A549 (cell line): ENCODE results near the gene MUC21. TPM values are rescaled to one million over a fixed set of nuclear protein-coding genes. Genes with fewer than 3 reads are reported as not detected.

Experiments
- ATAC-seq, 2 experiments: fragments of 200-7000 bp in 1 of 2; fragments of >200 bp in 1 of 2; cut with Nextera tagmentation in 1 of 2; cut with Tn5 transposase in 1 of 2; 3 replicates each; pipeline versions ENCODE4 v1.8.0 to v1.9.1; 2018 to 2020; ENCODE audit warnings: mild to moderate bottlenecking in 1 of 2, moderate library complexity in 1 of 2
- CTCF ChIA-PET: fragments of 300-600 bp; sonication (Branson Sonifier 250); formaldehyde crosslinking; extraction: SDS; loops from one replicate; lab custom pipeline; 2021; ENCODE audit warnings: antibody characterized with exemption, inconsistent platforms; lab: Yijun Ruan, JAX
- POLR2A ChIA-PET: fragments of 350-600 bp; formaldehyde crosslinking; extraction: SDS; loops from one replicate; lab custom pipeline; 2021; ENCODE audit warnings: antibody characterized with exemption, inconsistent platforms; lab: Yijun Ruan, JAX
- DNase-seq, 2 experiments: peaks; one replicate each; pipeline versions ENCODE4 v3.0.0 to v3.0.0-alpha.2; 2011 to 2016; ENCODE audit warnings: low read depth in 1 of 2, low spot score in 1 of 2
- FAIRE-seq: peaks from 2 replicates; lab custom pipeline; 2011; peaks lifted over from hg19 to GRCh38; lab: Jason Lieb, UNC
- H3K27ac ChIP-seq, 2 experiments: fragments of >200 bp; sonication (Bioruptor Twin); formaldehyde crosslinking; 3 replicates each; pipeline ENCODE4 v1.5.1; 2016 to 2017
- H3K4me1 ChIP-seq: fragments of >200 bp; sonication (Bioruptor Twin); formaldehyde crosslinking; 3 replicates; pipeline ENCODE4 v1.6.1; 2016
- H3K4me2 ChIP-seq: fragments of >200 bp; sonication (Bioruptor Twin); formaldehyde crosslinking; 3 replicates; pipeline ENCODE4 v1.6.1; 2016
- H3K4me3 ChIP-seq: fragments of >200 bp; sonication (Bioruptor Twin); formaldehyde crosslinking; 3 replicates; pipeline ENCODE4 v1.5.1; 2016
- H3K9me3 ChIP-seq: fragments of >200 bp; sonication (Bioruptor Twin); formaldehyde crosslinking; 3 replicates; pipeline ENCODE4 v1.6.1; 2016
- ATOH8 ChIP-seq: fragments of 250-450 bp; sonication (Bioruptor Pico); IDR thresholded peaks from 2 replicates; pipeline ENCODE4 v1.5.0; 2020; ENCODE audit warnings: low read depth, mild to moderate bottlenecking, moderate library complexity
- E2F6 ChIP-seq: IDR thresholded peaks from 2 replicates; pipeline ENCODE4 v1.6.1; 2012; ENCODE audit warnings: low read depth, borderline replicate concordance
- EP300 ChIP-seq, 2 experiments: fragments of >200 bp; sonication (Bioruptor Twin); formaldehyde crosslinking; IDR thresholded peaks; 2 replicates in 1 of 2; 3 replicates in 1 of 2; pipeline ENCODE4 v1.6.1; 2016 to 2017
- ESRRA ChIP-seq: fragments of 150-350 bp; IDR thresholded peaks from 2 replicates; pipeline ENCODE4 v1.6.1; 2014; ENCODE audit warnings: mild to moderate bottlenecking, low read length, borderline replicate concordance
- FOSB ChIP-seq: fragments of 250-450 bp; sonication (Bioruptor Pico); IDR thresholded peaks from 2 replicates; pipeline ENCODE4 v1.5.0; 2020; ENCODE audit warnings: mild to moderate bottlenecking, moderate library complexity
- HDAC2 ChIP-seq: fragments of 200-600 bp; sonication (generic); IDR thresholded peaks from 2 replicates; pipeline ENCODE4 v1.6.1; 2016
- HEYL ChIP-seq: fragments of 250-450 bp; sonication (Bioruptor Pico); IDR thresholded peaks from 2 replicates; pipeline ENCODE4 v1.8.0; 2021; ENCODE audit warnings: mild to moderate bottlenecking, moderate library complexity
- HOXB5 ChIP-seq: fragments of 250-450 bp; sonication (Bioruptor Pico); IDR thresholded peaks from 2 replicates; pipeline ENCODE4 v1.5.0; 2020; ENCODE audit warnings: mild to moderate bottlenecking, moderate library complexity
- NPAS2 ChIP-seq: fragments of 250-450 bp; sonication (Bioruptor Pico); IDR thresholded peaks from 2 replicates; pipeline ENCODE4 v1.8.0; 2022; ENCODE audit warnings: mild to moderate bottlenecking, moderate library complexity, borderline replicate concordance
- NR3C1 ChIP-seq: fragments of >200 bp; sonication (Bioruptor Twin); formaldehyde crosslinking; IDR thresholded peaks from 3 replicates; pipeline ENCODE4 v1.6.1; 2017
- RARB ChIP-seq: fragments of 250-450 bp; sonication (Bioruptor Pico); IDR thresholded peaks from 2 replicates; pipeline ENCODE4 v1.8.0; 2021; ENCODE audit warnings: mild to moderate bottlenecking, moderate library complexity
- RCOR1 ChIP-seq: fragments of 150-350 bp; IDR thresholded peaks from 2 replicates; pipeline ENCODE4 v1.6.1; 2014; ENCODE audit warnings: antibody characterized with exemption, low read length, low read depth
- TP53 ChIP-seq: fragments of 250-450 bp; sonication (Bioruptor Pico); IDR thresholded peaks from 2 replicates; pipeline ENCODE4 v1.5.0; 2021; ENCODE audit warnings: mild to moderate bottlenecking, moderate library complexity
- ZSCAN20 ChIP-seq: fragments of 250-450 bp; sonication (Bioruptor Pico); IDR thresholded peaks from 2 replicates; pipeline ENCODE4 v1.8.0; 2022; ENCODE audit warnings: mild to moderate bottlenecking, moderate library complexity
- WGBS: methylation state at CpG from one replicate; pipeline ENCODE4 v1.1.6; 2017; ENCODE audit errors: missing lambda C conversion rate; 5-methylcytosine and 5-hydroxymethylcytosine counted together
- polyA plus RNA-seq, 4 experiments: library from polyadenylated mRNA; depleted of rRNA in 3 of 4; stranded (reverse); fragments of >200 nt; fragmentation: RNase III in 1 of 4; extraction: RNeasy Plus Mini Kit Qiagen cat#74134 plus additional on column Dnase treatment in 1 of 4; gene quantifications; 2 replicates in 3 of 4; 3 replicates in 1 of 4; pipeline ENCODE4 v1.2.3, GENCODE V29; 2011 to 2017
- TF ChIP-seq, protein P1 (sequence below): fragments of 200-600 bp; sonication (generic); IDR thresholded peaks from 2 replicates; pipeline ENCODE4 v1.6.1; 2016; ENCODE audit warnings: antibody characterized with exemption, mild to moderate bottlenecking, moderate library complexity
- TF ChIP-seq, protein P2 (sequence below): fragments of 250-450 bp; sonication (Bioruptor Pico); IDR thresholded peaks from 2 replicates; pipeline ENCODE4 v1.5.0; 2021; ENCODE audit warnings: mild to moderate bottlenecking, moderate library complexity, borderline replicate concordance

Gene MUC21
- polyA plus RNA-seq, 2 of the 4 experiments (the other 2 are of a cell fraction): not detected

- ATAC-seq (no peak), FAIRE-seq (no peak), DNase-seq (no peak)
- H3K4me3 ChIP-seq: no peak overlapping the region
- H3K4me2 ChIP-seq: no peak overlapping the region
- ChIA-PET POLR2A (no interaction called here), CTCF (interaction anchor here (2.1 kb wide), 1 partner anchor 48 kb away, joined by 6 read pairs; no protein-coding TSS in a partner anchor)
- H3K27ac ChIP-seq: no peak overlapping the region
- TF ChIP-seq E2F6: no peak
- no peak for TF ChIP-seq EP300 (IDR thresholded peaks at IDR 0.05)
- TF ChIP-seq HOXB5 (CRISPR knock-in tag): no peak
- TF ChIP-seq, protein P1, sequence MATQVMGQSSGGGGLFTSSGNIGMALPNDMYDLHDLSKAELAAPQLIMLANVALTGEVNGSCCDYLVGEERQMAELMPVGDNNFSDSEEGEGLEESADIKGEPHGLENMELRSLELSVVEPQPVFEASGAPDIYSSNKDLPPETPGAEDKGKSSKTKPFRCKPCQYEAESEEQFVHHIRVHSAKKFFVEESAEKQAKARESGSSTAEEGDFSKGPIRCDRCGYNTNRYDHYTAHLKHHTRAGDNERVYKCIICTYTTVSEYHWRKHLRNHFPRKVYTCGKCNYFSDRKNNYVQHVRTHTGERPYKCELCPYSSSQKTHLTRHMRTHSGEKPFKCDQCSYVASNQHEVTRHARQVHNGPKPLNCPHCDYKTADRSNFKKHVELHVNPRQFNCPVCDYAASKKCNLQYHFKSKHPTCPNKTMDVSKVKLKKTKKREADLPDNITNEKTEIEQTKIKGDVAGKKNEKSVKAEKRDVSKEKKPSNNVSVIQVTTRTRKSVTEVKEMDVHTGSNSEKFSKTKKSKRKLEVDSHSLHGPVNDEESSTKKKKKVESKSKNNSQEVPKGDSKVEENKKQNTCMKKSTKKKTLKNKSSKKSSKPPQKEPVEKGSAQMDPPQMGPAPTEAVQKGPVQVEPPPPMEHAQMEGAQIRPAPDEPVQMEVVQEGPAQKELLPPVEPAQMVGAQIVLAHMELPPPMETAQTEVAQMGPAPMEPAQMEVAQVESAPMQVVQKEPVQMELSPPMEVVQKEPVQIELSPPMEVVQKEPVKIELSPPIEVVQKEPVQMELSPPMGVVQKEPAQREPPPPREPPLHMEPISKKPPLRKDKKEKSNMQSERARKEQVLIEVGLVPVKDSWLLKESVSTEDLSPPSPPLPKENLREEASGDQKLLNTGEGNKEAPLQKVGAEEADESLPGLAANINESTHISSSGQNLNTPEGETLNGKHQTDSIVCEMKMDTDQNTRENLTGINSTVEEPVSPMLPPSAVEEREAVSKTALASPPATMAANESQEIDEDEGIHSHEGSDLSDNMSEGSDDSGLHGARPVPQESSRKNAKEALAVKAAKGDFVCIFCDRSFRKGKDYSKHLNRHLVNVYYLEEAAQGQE: no peak
- TF ChIP-seq ZSCAN20 (CRISPR knock-in tag): no peak
- no peak for TF ChIP-seq FOSB (CRISPR knock-in tag)
- TF ChIP-seq RCOR1: no peak
- TF ChIP-seq RARB: no peak
- no peak for TF ChIP-seq TP53 (CRISPR knock-in tag)
- no peak for TF ChIP-seq ESRRA
- TF ChIP-seq HEYL (CRISPR knock-in tag): no peak
- TF ChIP-seq NR3C1: no peak
- TF ChIP-seq, protein P2, sequence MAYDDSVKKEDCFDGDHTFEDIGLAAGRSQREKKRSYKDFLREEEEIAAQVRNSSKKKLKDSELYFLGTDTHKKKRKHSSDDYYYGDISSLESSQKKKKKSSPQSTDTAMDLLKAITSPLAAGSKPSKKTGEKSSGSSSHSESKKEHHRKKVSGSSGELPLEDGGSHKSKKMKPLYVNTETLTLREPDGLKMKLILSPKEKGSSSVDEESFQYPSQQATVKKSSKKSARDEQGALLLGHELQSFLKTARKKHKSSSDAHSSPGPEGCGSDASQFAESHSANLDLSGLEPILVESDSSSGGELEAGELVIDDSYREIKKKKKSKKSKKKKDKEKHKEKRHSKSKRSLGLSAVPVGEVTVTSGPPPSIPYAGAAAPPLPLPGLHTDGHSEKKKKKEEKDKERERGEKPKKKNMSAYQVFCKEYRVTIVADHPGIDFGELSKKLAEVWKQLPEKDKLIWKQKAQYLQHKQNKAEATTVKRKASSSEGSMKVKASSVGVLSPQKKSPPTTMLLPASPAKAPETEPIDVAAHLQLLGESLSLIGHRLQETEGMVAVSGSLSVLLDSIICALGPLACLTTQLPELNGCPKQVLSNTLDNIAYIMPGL (CRISPR knock-in tag): no peak
- TF ChIP-seq ATOH8 (CRISPR knock-in tag): no peak
- H3K4me1 ChIP-seq: no peaks in the 10 kb centered on the region
- H3K9me3 ChIP-seq: no peaks in the 10 kb centered on the region
- WGBS: 70% methylated on average over 8 of the region's 8 CpGs
These were observed 7.0 kb downstream of the MUC21 start for GRCh38 chr6:30990422-30991086.

GRCh38 chr6:30991891-30992290 lies 8.4 kb downstream of the MUC21 start:
- Histone ChIP-seq H3K9me3 (no peaks in the 10 kb centered on the region), H3K4me3 (no peak overlapping the region), H3K4me1 (no peaks in the 10 kb centered on the region), H3K27ac (no peak overlapping the region), H3K4me2 (no peak overlapping the region)
- POLR2A ChIA-PET: no interaction called here
- CTCF ChIA-PET: interaction anchor here (0.6 kb wide), 2 partner anchors 77 to 152 kb away, joined by 3 to 5 read pairs; no protein-coding TSS in a partner anchor
- ATAC-seq (no peak), FAIRE-seq (no peak), DNase-seq (no peak)
- WGBS: 63% methylated on average over 2 of the region's 2 CpGs
- TF ChIP-seq HDAC2: no peak
- no peak for TF ChIP-seq NPAS2 (CRISPR knock-in tag)
